Mesendoderm (in vitro differentiated cells): ENCODE measurements around the gene MFNG.

Source experiments
- DNase-seq: peaks from one replicate; pipeline ENCODE4 v3.0.0; 2013
- H2AK5ac ChIP-seq: 2 replicates; pipeline ENCODE4 v1.6.1; 2013; ENCODE audit warnings: low read length, inconsistent platforms
- H2BK120ac ChIP-seq: 2 replicates; pipeline ENCODE4 v1.6.1; 2013; ENCODE audit warnings: low read depth, mild to moderate bottlenecking, low read length, moderate library complexity, mixed read lengths
- H2BK15ac ChIP-seq: replicated peaks from 2 replicates; pipeline ENCODE4 v1.6.1; 2013; ENCODE audit warnings: low read depth, mild to moderate bottlenecking, moderate library complexity
- H2BK5ac ChIP-seq: 2 replicates; pipeline ENCODE4 v1.6.1; 2013; ENCODE audit warnings: low read length, inconsistent platforms
- H3K18ac ChIP-seq: 2 replicates; pipeline ENCODE4 v1.6.1; 2013; ENCODE audit warnings: mild to moderate bottlenecking, low read length, mixed read lengths
- H3K23ac ChIP-seq: one replicate; pipeline ENCODE4 v1.6.1; 2013; ENCODE audit warnings: low read length
- H3K27ac ChIP-seq: 2 replicates; pipeline ENCODE4 v1.5.1; 2013; ENCODE audit warnings: low read depth, mild to moderate bottlenecking, inconsistent platforms, low read length, moderate library complexity
- H3K27me3 ChIP-seq: 2 replicates; pipeline ENCODE4 v1.6.1; 2013; ENCODE audit warnings: low read length, control low read depth, mild to moderate bottlenecking, inconsistent platforms; ENCODE audit not compliant: insufficient read depth, poor library complexity
- H3K36me3 ChIP-seq: 2 replicates; pipeline ENCODE4 v1.6.1; 2013; ENCODE audit warnings: low read length, inconsistent platforms; ENCODE audit not compliant: control insufficient read depth, insufficient read depth
- H3K4ac ChIP-seq: one replicate; pipeline ENCODE4 v1.6.1; 2013; ENCODE audit warnings: low read depth, mild to moderate bottlenecking, low read length, moderate library complexity
- H3K4me1 ChIP-seq: 2 replicates; pipeline ENCODE4 v1.6.1; 2013; ENCODE audit warnings: low read depth, low read length, inconsistent platforms; ENCODE audit not compliant: control insufficient read depth
- H3K4me2 ChIP-seq: 2 replicates; pipeline ENCODE4 v1.6.1; 2013; ENCODE audit warnings: low read length
- H3K4me3 ChIP-seq: 2 replicates; pipeline ENCODE4 v1.5.1; 2013; ENCODE audit warnings: mild to moderate bottlenecking, low read length
- H3K56ac ChIP-seq: one replicate; pipeline ENCODE4 v1.6.1; 2013; ENCODE audit warnings: low read length
- H3K79me1 ChIP-seq: 2 replicates; pipeline ENCODE4 v1.6.1; 2013; ENCODE audit warnings: low read length, inconsistent platforms
- H3K79me2 ChIP-seq: 2 replicates; pipeline ENCODE4 v1.6.1; 2013; ENCODE audit warnings: mild to moderate bottlenecking, low read length; ENCODE audit not compliant: control insufficient read depth, insufficient read depth
- H3K9ac ChIP-seq: 2 replicates; pipeline ENCODE4 v1.6.1; 2013; ENCODE audit warnings: low read length, inconsistent platforms
- H4K5ac ChIP-seq: one replicate; pipeline ENCODE4 v1.6.1; 2013; ENCODE audit warnings: low read length
- H4K8ac ChIP-seq: one replicate; pipeline ENCODE4 v1.6.1; 2013; ENCODE audit warnings: low read depth, mild to moderate bottlenecking, control low read depth, low read length, moderate library complexity
- WGBS: extraction: QIAGEN DNeasy Blood & Tissue Kit; methylation state at CpG from one replicate; pipeline ENCODE4 v1.1.7; 2013; ENCODE audit warnings: low lambda C conversion rate, missing lambda C conversion rate; ENCODE audit not compliant: insufficient coverage; ENCODE audit errors: extremely low coverage; 5-methylcytosine and 5-hydroxymethylcytosine counted together

Gene MFNG

DNA sequence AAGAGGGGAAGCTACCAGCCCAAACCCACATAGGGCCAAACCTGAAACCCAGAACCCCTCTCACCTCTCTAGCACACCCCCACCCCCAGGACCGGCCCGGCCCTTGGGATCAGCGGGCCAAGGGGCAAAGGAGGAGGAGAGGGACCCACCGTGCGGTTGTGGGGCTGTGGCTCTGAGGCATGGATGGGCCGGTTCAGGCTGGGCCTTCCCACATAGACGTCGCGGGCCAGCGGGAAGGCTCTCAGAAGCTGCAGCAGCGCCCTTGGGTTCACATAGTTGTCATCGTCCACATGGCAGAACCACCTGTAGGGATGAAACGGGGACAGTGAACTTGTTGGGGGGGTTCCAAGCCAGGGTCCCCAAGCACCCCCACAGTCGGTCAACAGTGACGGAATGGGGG is 7.0 kb downstream of the MFNG start:
- Histone ChIP-seq H2BK5ac (no peak overlapping the region), H3K23ac (no peak overlapping the region), H3K4me3 (no peak overlapping the region), H3K4ac (no peak overlapping the region), H3K9ac (no peak overlapping the region), H3K56ac (no peak overlapping the region), H3K4me2 (no peak overlapping the region), H2AK5ac (no peak overlapping the region), H2BK15ac (no peak overlapping the region), H2BK120ac (no peak overlapping the region), H3K4me1 (no peaks in the 10 kb centered on the region), H3K79me2 (no peaks in the 10 kb centered on the region), H4K8ac (no peak overlapping the region), H3K27me3 (no peaks in the 10 kb centered on the region), H3K79me1 (no peaks in the 10 kb centered on the region), H3K36me3 (no peaks in the 10 kb centered on the region), H3K18ac (no peak overlapping the region), H3K27ac (no peak overlapping the region), H4K5ac (no peak overlapping the region)
- DNase-seq, result no peak
- no CpG with 5 or more reads among the region's 15 CpGs for WGBS

DNA sequence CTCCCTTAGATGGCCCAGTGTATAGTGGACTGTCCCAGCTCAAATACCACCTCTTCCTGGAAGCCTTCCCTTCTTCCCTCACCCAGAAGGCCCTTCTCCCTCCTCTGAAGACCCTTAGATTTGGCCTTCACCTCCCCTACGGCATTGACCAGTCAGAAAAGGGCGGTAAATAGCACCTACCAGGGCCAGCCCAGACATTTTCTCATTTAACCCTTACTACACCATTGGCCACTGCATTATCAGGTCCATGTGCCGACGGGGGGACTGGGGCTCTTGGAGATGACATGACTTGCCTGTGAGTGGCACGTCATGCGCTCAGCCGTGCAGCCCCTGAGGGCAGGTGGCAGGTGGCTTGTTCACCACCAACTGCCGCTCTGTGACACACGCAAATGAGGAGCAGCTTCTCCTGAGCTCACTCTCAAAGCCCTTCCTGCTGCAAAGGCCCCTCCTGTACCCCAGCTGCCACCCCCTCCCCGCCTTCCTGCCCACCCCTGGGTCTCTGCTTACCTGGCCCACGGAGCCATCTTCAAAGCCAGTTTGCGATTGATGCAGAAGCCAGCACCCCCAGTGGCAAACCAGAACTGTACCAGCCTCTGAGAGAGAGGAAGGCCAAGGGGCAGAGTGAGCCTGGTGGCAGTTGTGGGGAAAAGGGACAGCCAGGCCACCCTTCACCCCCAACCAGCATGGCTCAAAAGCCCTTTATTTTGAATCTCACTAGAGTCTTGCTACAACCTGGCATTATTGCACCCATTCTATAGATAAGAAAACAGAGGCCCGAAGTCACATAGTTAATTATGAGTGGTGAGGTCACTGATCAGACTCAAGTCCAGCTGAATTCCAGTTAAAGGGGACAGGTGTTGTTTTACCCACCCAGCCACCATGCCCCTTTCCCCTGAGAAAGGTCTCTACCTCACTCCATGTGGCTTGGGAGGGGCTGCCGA is 9.5 kb downstream of the MFNG start:
- Histone ChIP-seq H3K79me2 (no peaks in the 10 kb centered on the region), H2AK5ac (no peak overlapping the region), H2BK120ac (no peak overlapping the region), H3K9ac (no peak overlapping the region), H2BK15ac (no peak overlapping the region), H3K79me1 (no peaks in the 10 kb centered on the region), H3K4me3 (no peak overlapping the region), H3K4ac (no peak overlapping the region), H4K8ac (no peak overlapping the region), H3K36me3 (no peaks in the 10 kb centered on the region), H3K4me2 (no peak overlapping the region), H3K18ac (no peak overlapping the region), H3K4me1 (no peaks in the 10 kb centered on the region), H3K56ac (no peak overlapping the region), H3K23ac (no peak overlapping the region), H3K27ac (no peak overlapping the region), H2BK5ac (no peak overlapping the region), H3K27me3 (no peaks in the 10 kb centered on the region), H4K5ac (no peak overlapping the region)
- DNase-seq, result no peak
- no CpG with 5 or more reads among the region's 14 CpGs for WGBS

DNA sequence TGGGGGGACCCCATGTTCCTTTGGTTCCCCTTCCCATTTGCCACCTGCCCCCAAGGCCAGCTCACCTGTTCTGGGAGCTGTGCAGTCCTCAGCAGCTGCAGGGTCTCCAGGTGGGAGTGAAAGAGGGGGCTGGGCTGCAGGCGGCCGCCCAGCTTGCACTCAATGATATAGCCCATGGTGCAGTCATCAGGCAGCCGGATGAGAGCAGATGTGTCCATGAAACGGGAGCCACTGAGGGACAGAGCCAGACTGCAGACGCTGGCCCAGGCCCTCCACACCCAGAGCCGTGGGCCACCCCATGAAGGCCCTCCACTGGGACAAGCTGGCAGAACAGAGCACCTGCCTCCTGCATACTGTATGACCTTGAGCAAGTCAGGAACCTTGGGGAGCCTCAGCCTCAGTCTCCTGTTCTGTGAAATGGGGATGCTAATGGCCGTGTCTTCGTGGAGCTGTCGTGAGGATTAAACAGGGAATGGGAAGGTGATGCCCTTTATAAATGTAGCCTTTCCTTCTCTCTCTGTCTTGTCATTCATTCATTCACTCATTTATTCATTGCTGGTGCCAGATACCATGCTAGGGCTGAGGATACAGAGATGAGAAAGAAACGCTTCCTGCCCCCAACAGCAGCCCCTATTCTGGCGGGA is 11.6 kb downstream of the MFNG start:
- Histone ChIP-seq H3K4ac (no peak overlapping the region), H3K79me2 (no peaks in the 10 kb centered on the region), H3K9ac (no peak overlapping the region), H2BK15ac (no peak overlapping the region), H3K56ac (no peak overlapping the region), H3K79me1 (no peaks in the 10 kb centered on the region), H4K8ac (no peak overlapping the region), H3K27me3 (no peaks in the 10 kb centered on the region), H3K4me1 (no peaks in the 10 kb centered on the region), H3K23ac (no peak overlapping the region), H3K18ac (no peak overlapping the region), H2BK120ac (no peak overlapping the region), H3K4me3 (no peak overlapping the region), H3K4me2 (no peak overlapping the region), H3K36me3 (no peaks in the 10 kb centered on the region), H2AK5ac (no peak overlapping the region), H2BK5ac (no peak overlapping the region), H3K27ac (no peak overlapping the region), H4K5ac (no peak overlapping the region)
- no peak for DNase-seq
- no CpG with 5 or more reads among the region's 11 CpGs for WGBS

DNA sequence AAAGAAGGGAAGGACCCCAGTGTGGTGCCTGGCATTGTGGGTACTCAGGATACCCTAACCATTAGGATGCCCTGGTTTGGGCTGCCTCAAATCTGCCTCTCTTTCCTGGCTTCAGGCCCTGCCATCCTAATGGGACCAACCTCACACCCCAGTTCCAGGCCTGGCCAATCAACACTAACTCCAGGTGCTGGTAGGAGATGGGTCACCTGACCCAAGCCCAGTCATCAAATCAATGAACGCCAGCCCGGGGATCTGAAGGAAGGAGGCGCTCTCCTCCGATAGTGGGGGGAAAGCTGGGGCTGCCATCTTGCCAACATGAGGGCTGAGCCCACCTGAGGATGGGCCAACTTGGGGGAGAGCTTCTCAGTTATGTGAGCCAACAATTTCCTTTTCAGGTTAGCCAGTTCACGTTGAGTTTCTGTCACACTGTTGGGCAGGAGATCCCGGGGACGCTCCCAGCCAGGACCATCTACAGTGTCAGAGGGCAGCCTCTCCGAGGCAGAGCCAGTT is 12.7 kb downstream of the MFNG start:
- no peak overlapping the region for H2BK120ac ChIP-seq
- no peaks in the 10 kb centered on the region for H3K27me3 ChIP-seq
- no peak overlapping the region for H4K8ac ChIP-seq
- no peak overlapping the region for H3K4ac ChIP-seq
- H3K56ac ChIP-seq, result no peak overlapping the region
- no peaks in the 10 kb centered on the region for H3K79me2 ChIP-seq
- no peak overlapping the region for H2BK15ac ChIP-seq
- no peak for DNase-seq
- no peak overlapping the region for H3K27ac ChIP-seq
- no peak overlapping the region for H3K4me3 ChIP-seq
- no peak overlapping the region for H3K9ac ChIP-seq
- H3K23ac ChIP-seq, result no peak overlapping the region
- H3K18ac ChIP-seq, result no peak overlapping the region
- H3K36me3 ChIP-seq, result no peaks in the 10 kb centered on the region
- WGBS, result no CpG with 5 or more reads among the region's 8 CpGs
- no peaks in the 10 kb centered on the region for H3K4me1 ChIP-seq
- no peak overlapping the region for H2AK5ac ChIP-seq
- no peaks in the 10 kb centered on the region for H3K79me1 ChIP-seq
- H2BK5ac ChIP-seq, result no peak overlapping the region
- no peak overlapping the region for H4K5ac ChIP-seq
- no peak overlapping the region for H3K4me2 ChIP-seq

DNA sequence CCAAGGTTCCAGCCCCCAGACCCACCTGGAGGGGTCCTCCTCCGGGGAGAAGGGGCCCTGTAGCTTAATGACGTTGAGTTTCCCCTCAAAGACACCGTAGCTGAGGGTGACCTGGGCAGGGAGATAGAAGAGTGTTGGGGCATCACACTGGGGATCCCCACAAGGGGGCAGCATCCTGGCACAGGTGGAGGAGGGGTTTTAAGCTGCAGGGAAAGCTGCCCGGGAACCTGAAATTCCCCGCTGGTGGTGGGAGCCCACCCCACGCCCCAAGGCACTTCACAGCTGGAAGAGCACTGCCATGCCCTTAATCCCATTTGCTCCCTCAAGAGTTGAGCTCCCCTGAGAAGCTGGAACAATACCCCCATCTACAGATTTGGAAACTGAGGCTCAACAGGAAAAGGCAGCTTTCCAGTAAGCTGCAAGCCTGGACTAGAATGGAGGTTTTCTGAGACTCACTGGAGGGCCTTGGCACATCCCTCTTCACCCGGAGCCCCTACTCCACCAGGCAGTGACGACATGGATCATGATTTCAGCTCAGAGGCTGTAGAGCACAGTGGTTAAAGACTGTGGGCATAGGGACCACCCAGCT is 13.7 kb downstream of the MFNG start:
- H3K36me3 ChIP-seq, result no peaks in the 10 kb centered on the region
- H2BK5ac ChIP-seq, result no peak overlapping the region
- H4K5ac ChIP-seq, result no peak overlapping the region
- H3K23ac ChIP-seq, result no peak overlapping the region
- WGBS, result no CpG with 5 or more reads among the region's 8 CpGs
- H3K9ac ChIP-seq, result no peak overlapping the region
- H3K4me3 ChIP-seq, result no peak overlapping the region
- H3K79me1 ChIP-seq, result no peaks in the 10 kb centered on the region
- no peaks in the 10 kb centered on the region for H3K27me3 ChIP-seq
- H3K4me2 ChIP-seq, result no peak overlapping the region
- peak; percentile 53 for DNase-seq
- H3K18ac ChIP-seq, result no peak overlapping the region
- no peak overlapping the region for H2AK5ac ChIP-seq
- H2BK120ac ChIP-seq, result no peak overlapping the region
- no peak overlapping the region for H3K27ac ChIP-seq
- H3K79me2 ChIP-seq, result no peaks in the 10 kb centered on the region
- no peak overlapping the region for H2BK15ac ChIP-seq
- no peak overlapping the region for H4K8ac ChIP-seq
- no peaks in the 10 kb centered on the region for H3K4me1 ChIP-seq
- no peak overlapping the region for H3K56ac ChIP-seq
- H3K4ac ChIP-seq, result no peak overlapping the region
